Ovary (tissue), 9 donors: ENCODE data around the gene COMMD7. TPM values are rescaled to one million over a fixed set of nuclear protein-coding genes. Genes with fewer than 3 reads are reported as not detected.

Source experiments
- DNase-seq, 5 donors: peaks; one replicate each; pipeline ENCODE4 v3.0.0-alpha.2; 2019 to 2020
- H3K27ac ChIP-seq, 2 donors: fragments of 200-600 bp; one replicate each; pipeline versions ENCODE4 v1.5.1 to v1.8.0; 2019 to 2022
- H3K27me3 ChIP-seq: fragments of 200-600 bp; one replicate; pipeline ENCODE4 v1.8.0; 2022
- H3K36me3 ChIP-seq: fragments of 200-600 bp; sonication (generic); one replicate; pipeline ENCODE4 v1.5.1; 2019
- H3K4me1 ChIP-seq: one replicate; pipeline ENCODE4 v1.8.1; 2013; ENCODE audit warnings: mild to moderate bottlenecking, moderate library complexity; ENCODE audit not compliant: insufficient read depth
- H3K4me3 ChIP-seq: fragments of 200-600 bp; sonication (generic); one replicate; pipeline ENCODE4 v1.5.1; 2017
- H3K9me3 ChIP-seq, 2 donors: fragments of 200-600 bp in 1 of 2; sonication (generic) in 1 of 2; one replicate each; pipeline versions ENCODE4 v1.5.1 to v1.8.1; 2013 to 2019; ENCODE audit warnings: mild to moderate bottlenecking in 1 of 2, moderate library complexity in 1 of 2
- CTCF ChIP-seq, 3 donors: fragments of 450-650 bp in 2 of 3; fragments of 200-600 bp in 1 of 3; IDR thresholded peaks; one replicate each; pipeline versions ENCODE4 v1.5.1 to v1.8.0; 2016 to 2022; ENCODE audit warnings: antibody characterized with exemption in 3 of 3, mild to moderate bottlenecking in 1 of 3
- EP300 ChIP-seq: sonication (generic); formaldehyde crosslinking; IDR thresholded peaks from one replicate; pipeline ENCODE4 v1.6.1; 2017; ENCODE audit warnings: antibody characterized with exemption
- POLR2A ChIP-seq: fragments of 450-650 bp; IDR thresholded peaks from one replicate; pipeline ENCODE4 v1.6.1; 2017; ENCODE audit warnings: antibody characterized with exemption, mild to moderate bottlenecking, moderate library complexity
- WGBS, 3 donors: extraction: QIAGEN DNeasy Blood & Tissue Kit in 1 of 3; methylation state at CpG; one replicate each; pipeline versions ENCODE4 v1.1.5 to v1.1.7; 2013 to 2017; 5-methylcytosine and 5-hydroxymethylcytosine counted together
- intact Hi-C, 4 donors: fragments of 100-400 bp; cut with DNase I; formaldehyde crosslinking; loops; one replicate each; pipeline versions ENCODE4 v1.11.0 to v1.15.1; 2022 to 2023
- polyA plus RNA-seq, 2 donors: library from polyadenylated mRNA; stranded (reverse); fragments of 200-250 nt in 1 of 2; fragments of 350-450 nt in 1 of 2; fragmentation: Illumina TruSeq in 1 of 2; extraction: RNeasy Lipid Tissue Mini Kit (QIAGEN cat#74804) in 1 of 2; gene quantifications; one replicate each; pipeline ENCODE4 v1.2.3, GENCODE V29; 2013 to 2014
- total RNA-seq, 7 donors: library from RNA; depleted of rRNA in 2 of 7; stranded (reverse); fragments of >200 nt in 2 of 7; fragmentation: NEBNext Ultra II Directional in 3 of 7; extraction: Animal tissue kit (Norgen Biotek cat#: 25700) in 3 of 7; gene quantifications; one replicate each; pipeline versions ENCODE4 v1.1.0 to v1.2.4, GENCODE V29; 2016 to 2023
- donor health status: DM: no; HTN: no; CAD: no; lungs with moderate emphysema.
- donor health status: DM: no; HTN: no; CAD: no.
- donor health status: Bipolar disorder and iron deficiency.
- donor health status: DM: yes; HTN: yes; CAD: no.
- donor health status: DM: no; HTN: no; CAD: no.
- donor health status: DM: yes; HTN: yes; CAD: no.

COMMD7 gene
- total and polyA plus RNA-seq, 9 donors: 14.2 to 51.8 (median 26.3) TPM

- Histone ChIP-seq H3K4me3 (no peak overlapping the region), H3K9me3 (no peaks in the 10 kb centered on the region), H3K36me3 (no peaks in the 10 kb centered on the region), H3K27me3 (no peaks in the 10 kb centered on the region), H3K27ac (no peak overlapping the region), H3K4me1 (peaks cover 1% of the 10 kb centered on the region)
- WGBS, 3 donors: 83 to 88% (median 87%) methylated on average over 5 of the region's 5 CpGs
- DNase-seq: no peak
- no peak for TF ChIP-seq EP300
- no peak for TF ChIP-seq POLR2A
- no peak for TF ChIP-seq CTCF (IDR thresholded peaks at IDR 0.05)
- intact Hi-C loops: no loop called here
Measured at GRCh38 chr20:32707691-32708581, 35.3 kb downstream of the COMMD7 start.

- Histone ChIP-seq H3K9me3 (no peaks in the 10 kb centered on the region), H3K27me3 (no peaks in the 10 kb centered on the region), H3K36me3 (no peaks in the 10 kb centered on the region), H3K27ac (no peak overlapping the region), H3K4me3 (no peak overlapping the region), H3K4me1 (peaks cover 1% of the 10 kb centered on the region)
- intact Hi-C loops: no loop called here
- DNase-seq: no peak
- TF ChIP-seq POLR2A (no peak), EP300 (no peak), CTCF (IDR thresholded peaks at IDR 0.05) (no peak)
- 86 to 93% (median 92%) methylated on average over 3 of the region's 3 CpGs for WGBS, 3 donors
Measured at GRCh38 chr20:32706486-32706885, 36.8 kb downstream of the COMMD7 start.

- no peaks in the 10 kb centered on the region for H3K9me3 ChIP-seq
- intact Hi-C loops: no loop called here
- 65 to 72% (median 70%) methylated on average over 9 of the region's 9 CpGs for WGBS, 3 donors
- no peak for TF ChIP-seq EP300
- TF ChIP-seq CTCF (IDR thresholded peaks at IDR 0.05): no peak
- TF ChIP-seq POLR2A: no peak
- H3K27ac ChIP-seq: no peak overlapping the region
- DNase-seq: no peak
- H3K4me1 ChIP-seq: no peaks in the 10 kb centered on the region
- H3K4me3 ChIP-seq: no peak overlapping the region
- no peaks in the 10 kb centered on the region for H3K27me3 ChIP-seq
- H3K36me3 ChIP-seq: no peaks in the 10 kb centered on the region
Measured at GRCh38 chr20:32702706-32703425, 40.4 kb downstream of the COMMD7 start.

GRCh38 chr20:32697608-32698007 is 45.7 kb downstream of the COMMD7 start:
- no peak for TF ChIP-seq POLR2A
- no peak for TF ChIP-seq CTCF (IDR thresholded peaks at IDR 0.05)
- no peak for TF ChIP-seq EP300
- Histone ChIP-seq H3K9me3 (no peaks in the 10 kb centered on the region), H3K4me1 (no peaks in the 10 kb centered on the region), H3K4me3 (no peak overlapping the region), H3K27ac (no peak overlapping the region), H3K36me3 (no peaks in the 10 kb centered on the region), H3K27me3 (no peaks in the 10 kb centered on the region)
- 90 to 97% (median 95%) methylated on average over 3 of the region's 3 CpGs for WGBS, 3 donors
- intact Hi-C loops: no loop called here
- no peak for DNase-seq
